ENCODE results near the gene FTO. TPM values are rescaled to one million over a fixed set of nuclear protein-coding genes. Genes with fewer than 3 reads are reported as not detected.

The FTO gene
- total RNA-seq, 1 experiment from 2014 or later, result 57.4 TPM

DNA sequence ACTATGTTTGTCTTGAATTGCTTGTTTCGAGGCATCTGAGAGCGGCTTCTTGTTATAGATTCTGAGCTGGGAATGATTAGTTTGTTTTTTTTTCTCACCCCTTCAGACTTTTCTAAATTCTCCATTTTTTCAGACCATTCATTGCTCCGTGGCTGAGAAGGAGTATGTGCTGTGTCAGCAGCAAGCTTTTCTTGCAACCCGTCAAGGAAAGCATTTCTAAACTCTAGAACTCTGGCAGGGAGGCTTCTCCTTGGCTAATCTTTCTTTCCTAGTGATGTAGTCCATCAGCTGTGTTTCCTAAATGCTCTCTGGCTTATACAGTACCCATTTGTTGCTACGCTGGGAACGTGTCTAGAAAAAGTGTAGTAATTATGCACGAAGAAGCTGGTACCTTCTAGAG is 133.5 kb downstream of the FTO start:
- Mint-ChIP-seq H3K4me1 (peaks cover 7% of the 10 kb centered on the region; the same call in 1 of the 2 replicates), H3K36me3 (no peaks in the 10 kb centered on the region), H3K9me3 (no peaks in the 10 kb centered on the region), H3K27me3 (ENCODE audit: low read depth) (no peaks in the 10 kb centered on the region), H3K4me3 (no peak overlapping the region), H3K27ac (no peak overlapping the region)
- TF ChIP-seq MAX (CRISPR knock-in tag; IDR thresholded peaks at IDR 0.05), result no peak
- TF ChIP-seq FOXP1 (CRISPR knock-in tag; IDR thresholded peaks at IDR 0.05; ENCODE audit: borderline replicate concordance), result no peak
- no peak for TF ChIP-seq TEAD1 (CRISPR knock-in tag; IDR thresholded peaks at IDR 0.05)
- TF ChIP-seq GTF2I (CRISPR knock-in tag; conservative IDR thresholded peaks at IDR 0.05), result no peak
- TF ChIP-seq ELF4 (CRISPR knock-in tag; IDR thresholded peaks at IDR 0.05; ENCODE audit: low read depth), result no peak
- ChIA-PET POLR2A (no interaction called here), CTCF (interaction anchor here (1.2 kb wide), 1 partner anchor 146 kb away, joined by 4 read pairs; no protein-coding TSS in a partner anchor)
- ATAC-seq (no peak), DNase-seq (ENCODE audit: low spot score) (no peak)

- no peaks in the 10 kb centered on the region for H3K36me3 Mint-ChIP-seq
- no peak for ATAC-seq
- H3K4me1 Mint-ChIP-seq, result peaks cover 7% of the 10 kb centered on the region; the same call in 1 of the 2 replicates
- no peaks in the 10 kb centered on the region for H3K27me3 Mint-ChIP-seq (ENCODE audit: low read depth)
- H3K4me3 Mint-ChIP-seq, result no peak overlapping the region
- TF ChIP-seq, protein P1, sequence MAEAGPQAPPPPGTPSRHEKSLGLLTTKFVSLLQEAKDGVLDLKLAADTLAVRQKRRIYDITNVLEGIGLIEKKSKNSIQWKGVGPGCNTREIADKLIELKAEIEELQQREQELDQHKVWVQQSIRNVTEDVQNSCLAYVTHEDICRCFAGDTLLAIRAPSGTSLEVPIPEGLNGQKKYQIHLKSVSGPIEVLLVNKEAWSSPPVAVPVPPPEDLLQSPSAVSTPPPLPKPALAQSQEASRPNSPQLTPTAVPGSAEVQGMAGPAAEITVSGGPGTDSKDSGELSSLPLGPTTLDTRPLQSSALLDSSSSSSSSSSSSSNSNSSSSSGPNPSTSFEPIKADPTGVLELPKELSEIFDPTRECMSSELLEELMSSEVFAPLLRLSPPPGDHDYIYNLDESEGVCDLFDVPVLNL (CRISPR knock-in tag; IDR thresholded peaks at IDR 0.05; ENCODE audit: borderline replicate concordance, low read depth), result no peak
- TF ChIP-seq, protein P2, sequence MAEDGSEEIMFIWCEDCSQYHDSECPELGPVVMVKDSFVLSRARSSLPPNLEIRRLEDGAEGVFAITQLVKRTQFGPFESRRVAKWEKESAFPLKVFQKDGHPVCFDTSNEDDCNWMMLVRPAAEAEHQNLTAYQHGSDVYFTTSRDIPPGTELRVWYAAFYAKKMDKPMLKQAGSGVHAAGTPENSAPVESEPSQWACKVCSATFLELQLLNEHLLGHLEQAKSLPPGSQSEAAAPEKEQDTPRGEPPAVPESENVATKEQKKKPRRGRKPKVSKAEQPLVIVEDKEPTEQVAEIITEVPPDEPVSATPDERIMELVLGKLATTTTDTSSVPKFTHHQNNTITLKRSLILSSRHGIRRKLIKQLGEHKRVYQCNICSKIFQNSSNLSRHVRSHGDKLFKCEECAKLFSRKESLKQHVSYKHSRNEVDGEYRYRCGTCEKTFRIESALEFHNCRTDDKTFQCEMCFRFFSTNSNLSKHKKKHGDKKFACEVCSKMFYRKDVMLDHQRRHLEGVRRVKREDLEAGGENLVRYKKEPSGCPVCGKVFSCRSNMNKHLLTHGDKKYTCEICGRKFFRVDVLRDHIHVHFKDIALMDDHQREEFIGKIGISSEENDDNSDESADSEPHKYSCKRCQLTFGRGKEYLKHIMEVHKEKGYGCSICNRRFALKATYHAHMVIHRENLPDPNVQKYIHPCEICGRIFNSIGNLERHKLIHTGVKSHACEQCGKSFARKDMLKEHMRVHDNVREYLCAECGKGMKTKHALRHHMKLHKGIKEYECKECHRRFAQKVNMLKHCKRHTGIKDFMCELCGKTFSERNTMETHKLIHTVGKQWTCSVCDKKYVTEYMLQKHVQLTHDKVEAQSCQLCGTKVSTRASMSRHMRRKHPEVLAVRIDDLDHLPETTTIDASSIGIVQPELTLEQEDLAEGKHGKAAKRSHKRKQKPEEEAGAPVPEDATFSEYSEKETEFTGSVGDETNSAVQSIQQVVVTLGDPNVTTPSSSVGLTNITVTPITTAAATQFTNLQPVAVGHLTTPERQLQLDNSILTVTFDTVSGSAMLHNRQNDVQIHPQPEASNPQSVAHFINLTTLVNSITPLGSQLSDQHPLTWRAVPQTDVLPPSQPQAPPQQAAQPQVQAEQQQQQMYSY (CRISPR knock-in tag; IDR thresholded peaks at IDR 0.05), result no peak
- TF ChIP-seq SOX15 (CRISPR knock-in tag; IDR thresholded peaks at IDR 0.05) (no peak), ATF1 (CRISPR knock-in tag; IDR thresholded peaks at IDR 0.05) (no peak), MXD4 (CRISPR knock-in tag; IDR thresholded peaks at IDR 0.05; ENCODE audit: borderline replicate concordance) (no peak)
- TF ChIP-seq, protein P3, sequence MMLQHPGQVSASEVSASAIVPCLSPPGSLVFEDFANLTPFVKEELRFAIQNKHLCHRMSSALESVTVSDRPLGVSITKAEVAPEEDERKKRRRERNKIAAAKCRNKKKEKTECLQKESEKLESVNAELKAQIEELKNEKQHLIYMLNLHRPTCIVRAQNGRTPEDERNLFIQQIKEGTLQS (CRISPR knock-in tag; conservative IDR thresholded peaks at IDR 0.05), result no peak
- TF ChIP-seq, protein P4, sequence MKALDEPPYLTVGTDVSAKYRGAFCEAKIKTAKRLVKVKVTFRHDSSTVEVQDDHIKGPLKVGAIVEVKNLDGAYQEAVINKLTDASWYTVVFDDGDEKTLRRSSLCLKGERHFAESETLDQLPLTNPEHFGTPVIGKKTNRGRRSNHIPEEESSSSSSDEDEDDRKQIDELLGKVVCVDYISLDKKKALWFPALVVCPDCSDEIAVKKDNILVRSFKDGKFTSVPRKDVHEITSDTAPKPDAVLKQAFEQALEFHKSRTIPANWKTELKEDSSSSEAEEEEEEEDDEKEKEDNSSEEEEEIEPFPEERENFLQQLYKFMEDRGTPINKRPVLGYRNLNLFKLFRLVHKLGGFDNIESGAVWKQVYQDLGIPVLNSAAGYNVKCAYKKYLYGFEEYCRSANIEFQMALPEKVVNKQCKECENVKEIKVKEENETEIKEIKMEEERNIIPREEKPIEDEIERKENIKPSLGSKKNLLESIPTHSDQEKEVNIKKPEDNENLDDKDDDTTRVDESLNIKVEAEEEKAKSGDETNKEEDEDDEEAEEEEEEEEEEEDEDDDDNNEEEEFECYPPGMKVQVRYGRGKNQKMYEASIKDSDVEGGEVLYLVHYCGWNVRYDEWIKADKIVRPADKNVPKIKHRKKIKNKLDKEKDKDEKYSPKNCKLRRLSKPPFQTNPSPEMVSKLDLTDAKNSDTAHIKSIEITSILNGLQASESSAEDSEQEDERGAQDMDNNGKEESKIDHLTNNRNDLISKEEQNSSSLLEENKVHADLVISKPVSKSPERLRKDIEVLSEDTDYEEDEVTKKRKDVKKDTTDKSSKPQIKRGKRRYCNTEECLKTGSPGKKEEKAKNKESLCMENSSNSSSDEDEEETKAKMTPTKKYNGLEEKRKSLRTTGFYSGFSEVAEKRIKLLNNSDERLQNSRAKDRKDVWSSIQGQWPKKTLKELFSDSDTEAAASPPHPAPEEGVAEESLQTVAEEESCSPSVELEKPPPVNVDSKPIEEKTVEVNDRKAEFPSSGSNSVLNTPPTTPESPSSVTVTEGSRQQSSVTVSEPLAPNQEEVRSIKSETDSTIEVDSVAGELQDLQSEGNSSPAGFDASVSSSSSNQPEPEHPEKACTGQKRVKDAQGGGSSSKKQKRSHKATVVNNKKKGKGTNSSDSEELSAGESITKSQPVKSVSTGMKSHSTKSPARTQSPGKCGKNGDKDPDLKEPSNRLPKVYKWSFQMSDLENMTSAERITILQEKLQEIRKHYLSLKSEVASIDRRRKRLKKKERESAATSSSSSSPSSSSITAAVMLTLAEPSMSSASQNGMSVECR (CRISPR knock-in tag; IDR thresholded peaks at IDR 0.05; ENCODE audit: borderline replicate concordance), result no peak
- CTCF ChIA-PET, result interaction anchor here (0.6 kb wide), 1 partner anchor 119 kb away, joined by 3 read pairs; no protein-coding TSS in a partner anchor
- H3K9me3 Mint-ChIP-seq, result no peaks in the 10 kb centered on the region
- no peak overlapping the region for H3K27ac Mint-ChIP-seq
- POLR2A ChIA-PET, result no interaction called here
- no peak for DNase-seq (ENCODE audit: low spot score)
Observed at GRCh38 chr16:53839150-53839549, 135.2 kb downstream of the FTO start.

- POLR2A ChIA-PET, result no interaction called here
- peaks cover 7% of the 10 kb centered on the region; the same call in 1 of the 2 replicates for H3K4me1 Mint-ChIP-seq
- CTCF ChIA-PET, result no interaction called here
- no peak for TF ChIP-seq MYBL2 (CRISPR knock-in tag; IDR thresholded peaks at IDR 0.05)
- TF ChIP-seq TCF7 (CRISPR knock-in tag; IDR thresholded peaks at IDR 0.05; ENCODE audit: low read depth), result no peak
- no peak for TF ChIP-seq ZNF423 (CRISPR knock-in tag; IDR thresholded peaks at IDR 0.05)
- no peak for TF ChIP-seq PRRX2 (CRISPR knock-in tag; IDR thresholded peaks at IDR 0.05)
- TF ChIP-seq MXD4 (CRISPR knock-in tag; IDR thresholded peaks at IDR 0.05; ENCODE audit: borderline replicate concordance), result no peak
- no peak for TF ChIP-seq ZBTB43 (CRISPR knock-in tag; IDR thresholded peaks at IDR 0.05)
- no peak for TF ChIP-seq TEAD1 (CRISPR knock-in tag; IDR thresholded peaks at IDR 0.05)
- no peak for TF ChIP-seq ZNF263 (CRISPR knock-in tag; IDR thresholded peaks at IDR 0.05; ENCODE audit: low read depth)
- TF ChIP-seq ATF1 (CRISPR knock-in tag; IDR thresholded peaks at IDR 0.05), result no peak
Observed at GRCh38 chr16:53840456-53840855, 136.5 kb downstream of the FTO start.

More at GRCh38 chr16:53840456-53840855, 136.5 kb downstream of the FTO start:
- Mint-ChIP-seq H3K36me3 (no peaks in the 10 kb centered on the region), H3K27me3 (ENCODE audit: low read depth) (no peaks in the 10 kb centered on the region), H3K27ac (no peak overlapping the region), H3K9me3 (no peaks in the 10 kb centered on the region), H3K4me3 (no peak overlapping the region)
- DNase-seq (ENCODE audit: low spot score) (no peak), ATAC-seq (no peak)
